HCT116 (cell line): ENCODE results near the gene MN1. TPM values are rescaled to one million over a fixed set of nuclear protein-coding genes. Genes with fewer than 3 reads are reported as not detected.

ENCODE experiments used
- ATAC-seq: fragments of 200-7000 bp; cut with Tn5 transposase; 2 replicates; pipeline ENCODE4 v1.9.1; 2020; ENCODE audit warnings: mild to moderate bottlenecking, moderate library complexity
- BruUV-seq: library from RNA; stranded (reverse); fragments of 400-500 nt; replicated peaks from 2 replicates; lab custom pipeline; 2021; lab: Mats Ljungman, UMichigan
- CTCF ChIA-PET: fragments of 300-600 bp; sonication (Branson Sonifier 250); formaldehyde crosslinking; loops from one replicate; lab custom pipeline; 2021; ENCODE audit warnings: antibody characterized with exemption; lab: Charles Lee
- POLR2A ChIA-PET: fragments of 300-600, 350-600 bp; sonication (Branson Sonifier 250); formaldehyde crosslinking; loops from one replicate; lab custom pipeline; 2021; ENCODE audit warnings: antibody characterized with exemption; lab: Charles Lee
- RAD21 ChIA-PET, 2 experiments: fragments of 300-600 bp; sonication (Branson Sonifier 250); formaldehyde crosslinking; loops; one replicate each; lab custom pipeline; 2023; ENCODE audit warnings: low total read pairs in 2 of 2; ENCODE audit not compliant: uncharacterized antibody in 2 of 2, unreplicated experiment in 2 of 2, low non-redundant PET in 1 of 2; lab: Charles Lee
- DNase-seq: peaks from one replicate; pipeline ENCODE4 v3.0.0-alpha.2; 2010; ENCODE audit warnings: low read depth, low spot score
- H2AFZ ChIP-seq: fragments of 200-600 bp; shearing (Covaris generic), sonication (generic); 2 replicates; pipeline ENCODE4 v1.6.1; 2017; ENCODE audit warnings: low read depth, mixed run types, mixed read lengths, antibody characterized with exemption, low read length; ENCODE audit not compliant: poor library complexity, severe bottlenecking
- H3K27ac ChIP-seq: 2 replicates; pipeline ENCODE4 v1.5.1; 2012; ENCODE audit warnings: low read depth, low read length
- H3K27me3 ChIP-seq: fragments of 200-600 bp; sonication (generic); 2 replicates; pipeline ENCODE4 v1.6.1; 2016; ENCODE audit warnings: mixed run types, low read length, mixed read lengths; ENCODE audit not compliant: insufficient read depth
- H3K36me3 ChIP-seq, 2 experiments: fragments of 200-500 bp in 1 of 2; fragments of 200-600 bp in 1 of 2; sonication (Bioruptor generic) in 1 of 2; sonication (generic) in 1 of 2; 2 replicates each; pipeline versions ENCODE4 v1.5.1 to v1.6.1; 2014 to 2016; ENCODE audit warnings: low read length in 2 of 2, inconsistent platforms in 1 of 2, mixed read lengths in 1 of 2, mixed run types in 1 of 2; ENCODE audit not compliant: insufficient read depth in 2 of 2, control insufficient read depth in 1 of 2
- H3K4me1 ChIP-seq, 2 experiments: fragments of 200-600 bp in 1 of 2; sonication (generic) in 1 of 2; 2 replicates each; pipeline versions ENCODE4 v1.5.1 to v1.6.1; 2012 to 2017; ENCODE audit warnings: low read length in 2 of 2, inconsistent platforms in 1 of 2, mild to moderate bottlenecking in 1 of 2, mixed read lengths in 1 of 2, mixed run types in 1 of 2, moderate library complexity in 1 of 2; ENCODE audit not compliant: insufficient read depth in 2 of 2, control insufficient read depth in 1 of 2
- H3K4me2 ChIP-seq: fragments of 200-600 bp; sonication (generic); 2 replicates; pipeline ENCODE4 v1.6.1; 2017; ENCODE audit warnings: mixed run types, low read length, mixed read lengths
- H3K4me3 ChIP-seq, 2 experiments: fragments of 200-600 bp in 1 of 2; sonication (generic) in 1 of 2; replicated peaks in 1 of 2; 2 replicates each; pipeline ENCODE4 v1.5.1; 2011 to 2016; ENCODE audit warnings: low read length in 2 of 2, control low read depth in 1 of 2, low read depth in 1 of 2, mild to moderate bottlenecking in 1 of 2, mixed read lengths in 1 of 2, mixed run types in 1 of 2
- H3K79me2 ChIP-seq: fragments of 200-600 bp; sonication (generic); 2 replicates; pipeline ENCODE4 v1.6.1; 2017; ENCODE audit warnings: mild to moderate bottlenecking, mixed run types, low read length, moderate library complexity, mixed read lengths; ENCODE audit not compliant: insufficient read depth
- H3K9ac ChIP-seq: fragments of 200-600 bp; sonication (generic); 2 replicates; pipeline ENCODE4 v1.6.1; 2016; ENCODE audit warnings: low read length, mixed read lengths
- H3K9me2 ChIP-seq: fragments of 200-600 bp; sonication (generic), shearing (Covaris generic); 2 replicates; pipeline ENCODE4 v1.6.1; 2017; ENCODE audit warnings: mixed run types, mild to moderate bottlenecking, moderate library complexity; ENCODE audit not compliant: insufficient read depth
- H3K9me3 ChIP-seq, 2 experiments: fragments of 200-500 bp in 1 of 2; fragments of 200-600 bp in 1 of 2; sonication (Bioruptor generic) in 1 of 2; sonication (generic) in 1 of 2; 2 replicates each; pipeline ENCODE4 v1.6.1; 2014 to 2017; ENCODE audit warnings: low read length in 2 of 2, mixed read lengths in 2 of 2, inconsistent platforms in 1 of 2, low read depth in 1 of 2, mild to moderate bottlenecking in 1 of 2, mixed run types in 1 of 2, moderate library complexity in 1 of 2; ENCODE audit not compliant: control insufficient read depth in 1 of 2, insufficient read depth in 1 of 2
- H4K20me1 ChIP-seq: fragments of 200-600 bp; sonication (generic), shearing (Covaris generic); 2 replicates; pipeline ENCODE4 v1.6.1; 2017; ENCODE audit warnings: mixed run types, mild to moderate bottlenecking, moderate library complexity; ENCODE audit not compliant: insufficient read depth
- CBX3 ChIP-seq: IDR thresholded peaks from 2 replicates; pipeline ENCODE4 v1.6.1; 2012; ENCODE audit warnings: low read depth
- CEBPB ChIP-seq: IDR thresholded peaks from 2 replicates; pipeline ENCODE4 v1.6.1; 2012; ENCODE audit warnings: low read depth
- EGR1 ChIP-seq: IDR thresholded peaks from 2 replicates; pipeline ENCODE4 v1.6.1; 2012; ENCODE audit warnings: low read depth
- ELF1 ChIP-seq: IDR thresholded peaks from 2 replicates; pipeline ENCODE4 v1.6.1; 2012; ENCODE audit warnings: low read depth, borderline replicate concordance
- EZH2 ChIP-seq: fragments of 200-600 bp; sonication (generic); IDR thresholded peaks from 2 replicates; pipeline ENCODE4 v1.6.1; 2017; ENCODE audit warnings: antibody characterized with exemption, mixed run types
- FOSL1 ChIP-seq: IDR thresholded peaks from 2 replicates; pipeline ENCODE4 v1.6.1; 2012; ENCODE audit warnings: low read depth
- MAX ChIP-seq: IDR thresholded peaks from 2 replicates; pipeline ENCODE4 v1.6.1; 2012
- POLR2A ChIP-seq: IDR thresholded peaks from 2 replicates; pipeline ENCODE4 v1.7.0; 2011; ENCODE audit warnings: borderline replicate concordance; ENCODE audit not compliant: insufficient read depth, insufficient read length; ENCODE audit errors: extremely low read depth
- POLR2AphosphoS5 ChIP-seq: IDR thresholded peaks from 2 replicates; pipeline ENCODE4 v1.6.1; 2011; ENCODE audit warnings: mild to moderate bottlenecking, low read depth, low read length, moderate library complexity
- RAD21 ChIP-seq: IDR thresholded peaks from 2 replicates; pipeline ENCODE4 v1.6.1; 2012; ENCODE audit warnings: low read depth, mild to moderate bottlenecking
- SRF ChIP-seq: IDR thresholded peaks from 2 replicates; pipeline ENCODE4 v1.6.1; 2012; ENCODE audit warnings: low read depth
- YY1 ChIP-seq: IDR thresholded peaks from 2 replicates; pipeline ENCODE4 v1.6.1; 2011; ENCODE audit warnings: low read length, low read depth, moderate library complexity, mild to moderate bottlenecking; ENCODE audit not compliant: insufficient replicate concordance; ENCODE audit errors: extremely low read depth
- ZBTB33 ChIP-seq: IDR thresholded peaks from 2 replicates; pipeline ENCODE4 v1.6.1; 2011; ENCODE audit warnings: mild to moderate bottlenecking, low read length, moderate library complexity; ENCODE audit not compliant: insufficient replicate concordance; ENCODE audit errors: extremely low read depth
- intact Hi-C: fragments of 100-400 bp; cut with micrococcal nuclease; formaldehyde crosslinking; loops from 2 replicates; pipeline ENCODE4 v1.10.0; 2022
- total RNA-seq: library from RNA; stranded (reverse); gene quantifications from one replicate; pipeline ENCODE4 v1.2.1, GENCODE V29; 2021; ENCODE audit not compliant: unreplicated experiment
- TF ChIP-seq, protein P1 (sequence below): IDR thresholded peaks from 2 replicates; pipeline ENCODE4 v1.6.1; 2012

The MN1 gene
- total RNA-seq, 1 experiment from 2014 or later, result 2.9 TPM

GRCh38 chr22:27799827-27800249 is 1.7 kb downstream of the MN1 start:
- no TSS peak for BruUV-seq

More at GRCh38 chr22:27799827-27800249, 1.7 kb downstream of the MN1 start:
- no peaks in the 10 kb centered on the region for H3K9me2 ChIP-seq
- no peak overlapping the region for H3K27ac ChIP-seq
- ChIA-PET RAD21 (no interaction called here), CTCF (no interaction called here), POLR2A (no interaction called here)
- H3K4me3 ChIP-seq, result no peak overlapping the region
- no peaks in the 10 kb centered on the region for H3K9me3 ChIP-seq
- no peaks in the 10 kb centered on the region for H3K27me3 ChIP-seq
- H3K9ac ChIP-seq, result no peak overlapping the region
- DNase-seq, result no peak
- peaks cover 6 to 18% of the 10 kb centered on the region in 2 experiments; a peak in 2 of 4 replicates for H3K4me1 ChIP-seq
- H3K4me2 ChIP-seq, result no peak overlapping the region
- H3K79me2 ChIP-seq, result no peaks in the 10 kb centered on the region
- H4K20me1 ChIP-seq, result no peaks in the 10 kb centered on the region
- H3K36me3 ChIP-seq, result no peaks in the 10 kb centered on the region
- no peak overlapping the region for H2AFZ ChIP-seq
- intact Hi-C loops, result loop anchor here (5.0 kb wide), 1 partner anchor 1043 kb away; no protein-coding TSS in a partner anchor
- TF ChIP-seq SRF (no peak), ELF1 (no peak), POLR2A (no peak), CBX3 (no peak), EGR1 (no peak), ZBTB33 (no peak), POLR2AphosphoS5 (no peak), YY1 (no peak), EZH2 (no peak), CEBPB (no peak), FOSL1 (no peak), RAD21 (no peak), MAX (no peak)
- TF ChIP-seq, protein P1, sequence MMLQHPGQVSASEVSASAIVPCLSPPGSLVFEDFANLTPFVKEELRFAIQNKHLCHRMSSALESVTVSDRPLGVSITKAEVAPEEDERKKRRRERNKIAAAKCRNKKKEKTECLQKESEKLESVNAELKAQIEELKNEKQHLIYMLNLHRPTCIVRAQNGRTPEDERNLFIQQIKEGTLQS, result no peak
- no peak for ATAC-seq
